Measurements from ENCODE around the gene HAPLN2.
"Not testable (repeated sequence)": the region's sequence is repeated elsewhere in the genome, so short reads cannot be mapped to it uniquely, and the experiment has no call there.

HAPLN2 gene

GRCh38 chr1:156623946-156624813, 5.0 kb downstream of the HAPLN2 start:
- DNase-seq: peak; percentile 32

- DNase-seq: no peak
Measured at GRCh38 chr1:156624814-156625435, 5.7 kb downstream of the HAPLN2 start.

GRCh38 chr1:156625436-156626078, 6.3 kb downstream of the HAPLN2 start:
- peak; percentile 32 for DNase-seq

GRCh38 chr1:156626079-156626438, 6.8 kb downstream of the HAPLN2 start:
- no peak for DNase-seq

- no peak for DNase-seq
Measured at GRCh38 chr1:156627313-156627880, 8.2 kb downstream of the HAPLN2 start.

GRCh38 chr1:156629823-156630449, 10.7 kb downstream of the HAPLN2 start:
- no peak for DNase-seq

- not testable (repeated sequence) for DNase-seq
Measured at GRCh38 chr1:156631152-156631551, 11.9 kb downstream of the HAPLN2 start.

GRCh38 chr1:156632355-156632754, 13.1 kb downstream of the HAPLN2 start:
- no peak for DNase-seq

- no peak for DNase-seq
Measured at GRCh38 chr1:156638189-156638985, 19.2 kb downstream of the HAPLN2 start.

GRCh38 chr1:156639601-156640101, 20.4 kb downstream of the HAPLN2 start:
- DNase-seq: no peak

GRCh38 chr1:156640842-156641706, 21.9 kb downstream of the HAPLN2 start:
- DNase-seq: no peak

- DNase-seq: no peak
Measured at GRCh38 chr1:156641761-156642264, 22.6 kb downstream of the HAPLN2 start, which contains the start of gene BCAN. Gene BCAN, plus strand, starts transcription at chr1:156642117. Its CDS starts 3,938 bp downstream, at chr1:156646055.

GRCh38 chr1:156642265-156643048, 23.2 kb downstream of the HAPLN2 start:
- DNase-seq: no peak

- no peak for DNase-seq
Measured at GRCh38 chr1:156643049-156643777, 24.0 kb downstream of the HAPLN2 start.

- DNase-seq: peak; percentile 94
Measured at GRCh38 chr1:156643778-156644092, 24.5 kb downstream of the HAPLN2 start.

GRCh38 chr1:156644146-156644545, 24.9 kb downstream of the HAPLN2 start:
- no peak for DNase-seq

- no peak for DNase-seq
Measured at GRCh38 chr1:156644640-156645039, 25.4 kb downstream of the HAPLN2 start.

GRCh38 chr1:156645056-156645455, 25.8 kb downstream of the HAPLN2 start:
- no peak for DNase-seq

- DNase-seq: no peak
Measured at GRCh38 chr1:156645666-156646065, 26.5 kb downstream of the HAPLN2 start.
